DND-41 (cell line): ENCODE results near the gene HOXB4.

Source experiments
- ATAC-seq: fragments of 200-7000 bp; cut with Tn5 transposase; 3 replicates; pipeline ENCODE4 v1.9.1; 2021; ENCODE audit warnings: low read depth; ENCODE audit not compliant: insufficient read depth
- DNase-seq: peaks from one replicate; pipeline ENCODE4 v3.0.0-alpha.2; 2020
- H2AFZ ChIP-seq: 2 replicates; pipeline ENCODE4 v1.6.0; 2012; ENCODE audit warnings: low read depth, low read length
- H3K27ac ChIP-seq: 2 replicates; pipeline ENCODE4 v1.5.1; 2012; ENCODE audit warnings: low read length, inconsistent platforms
- H3K27me3 ChIP-seq: fragments of 200-600 bp; sonication (generic); 2 replicates; pipeline ENCODE4 v1.6.0; 2012; ENCODE audit warnings: low read length, mild to moderate bottlenecking, inconsistent platforms; ENCODE audit not compliant: insufficient read depth, poor library complexity
- H3K36me3 ChIP-seq: 2 replicates; pipeline ENCODE4 v1.5.1; 2012; ENCODE audit warnings: low read length, inconsistent platforms; ENCODE audit not compliant: insufficient read depth
- H3K4me1 ChIP-seq: 2 replicates; pipeline ENCODE4 v1.5.1; 2012; ENCODE audit warnings: mild to moderate bottlenecking, low read length; ENCODE audit not compliant: insufficient read depth
- H3K4me2 ChIP-seq: 2 replicates; pipeline ENCODE4 v1.6.0; 2012; ENCODE audit warnings: mild to moderate bottlenecking, moderate library complexity, low read length, inconsistent platforms; ENCODE audit not compliant: insufficient read depth
- H3K4me3 ChIP-seq, 2 experiments: fragments of 200-600 bp in 1 of 2; shearing (Covaris generic) in 1 of 2; 2 replicates each; pipeline ENCODE4 v1.5.1; 2012 to 2016; ENCODE audit warnings: inconsistent platforms in 2 of 2, low read length in 2 of 2, mild to moderate bottlenecking in 2 of 2, low read depth in 1 of 2, moderate library complexity in 1 of 2
- H3K79me2 ChIP-seq: 2 replicates; pipeline ENCODE4 v1.6.0; 2012; ENCODE audit warnings: low read length, inconsistent platforms; ENCODE audit not compliant: insufficient read depth
- H3K9ac ChIP-seq: 2 replicates; pipeline ENCODE4 v1.6.0; 2012; ENCODE audit warnings: low read depth, mild to moderate bottlenecking, inconsistent platforms, low read length, moderate library complexity
- H3K9me3 ChIP-seq: 2 replicates; pipeline ENCODE4 v1.5.1; 2012; ENCODE audit warnings: low read length, moderate library complexity, mild to moderate bottlenecking, inconsistent platforms; ENCODE audit not compliant: insufficient read depth, severe bottlenecking
- H4K20me1 ChIP-seq: 2 replicates; pipeline ENCODE4 v1.6.0; 2012; ENCODE audit warnings: low read length; ENCODE audit not compliant: insufficient read depth
- EZH2 ChIP-seq: IDR thresholded peaks from 3 replicates; pipeline ENCODE4 v1.6.1; 2012; ENCODE audit warnings: borderline replicate concordance, low read depth, mild to moderate bottlenecking, moderate library complexity, low read length, inconsistent platforms; ENCODE audit not compliant: severe bottlenecking
- TF ChIP-seq, protein P1 (sequence below): IDR thresholded peaks from 2 replicates; pipeline ENCODE4 v1.5.1; 2012; ENCODE audit warnings: borderline replicate concordance, low read length, moderate library complexity, mild to moderate bottlenecking; ENCODE audit not compliant: poor library complexity, severe bottlenecking; ENCODE audit errors: extremely low read depth

Gene HOXB4

DNA sequence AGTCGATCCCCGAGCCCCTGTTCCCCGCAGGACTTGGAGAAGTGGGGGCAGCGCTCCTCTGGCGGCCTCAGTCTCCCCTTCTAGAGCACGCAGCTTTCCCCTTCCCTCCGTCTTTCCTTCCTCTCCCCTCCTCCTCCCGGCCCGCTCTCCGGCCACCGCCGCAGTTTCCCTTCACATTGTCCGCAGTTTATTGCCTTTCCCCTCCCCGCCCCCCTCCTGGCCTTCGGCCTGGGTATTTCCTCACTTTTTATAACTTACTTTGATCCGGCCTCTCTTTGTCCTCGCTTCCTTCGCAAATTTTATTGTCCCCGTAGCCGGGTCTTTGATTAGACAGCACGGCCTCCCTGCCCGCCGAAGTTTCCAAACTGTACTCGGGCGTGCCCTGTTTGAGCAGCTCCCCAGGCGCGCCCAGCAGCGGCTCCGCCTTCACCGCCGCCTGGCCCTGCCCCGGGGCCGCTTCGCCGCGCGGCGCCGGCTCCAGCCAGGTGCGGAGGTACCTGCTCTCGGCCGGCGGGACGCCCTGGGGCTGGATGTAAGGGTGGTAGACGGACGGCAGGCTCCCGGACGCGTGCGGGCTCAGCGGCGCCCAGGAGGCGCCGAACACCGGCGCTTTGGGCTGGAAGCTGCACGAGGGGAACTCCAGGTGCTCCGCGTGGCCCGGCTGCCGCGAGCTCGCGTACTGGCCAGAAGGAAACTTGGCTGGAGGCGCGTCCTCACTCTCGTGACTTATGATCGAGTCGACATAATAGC, 47.5 kb upstream of the HOXB4 start:
- no peaks in the 10 kb centered on the region; the same call in 1 of the 2 replicates for H4K20me1 ChIP-seq
- H3K27me3 ChIP-seq: peaks cover 64% of the 10 kb centered on the region
- no peak overlapping the region for H3K4me2 ChIP-seq
- H3K9me3 ChIP-seq: no peaks in the 10 kb centered on the region
- no peak overlapping the region for H2AFZ ChIP-seq
- ATAC-seq: no peak
- TF ChIP-seq, protein P1, sequence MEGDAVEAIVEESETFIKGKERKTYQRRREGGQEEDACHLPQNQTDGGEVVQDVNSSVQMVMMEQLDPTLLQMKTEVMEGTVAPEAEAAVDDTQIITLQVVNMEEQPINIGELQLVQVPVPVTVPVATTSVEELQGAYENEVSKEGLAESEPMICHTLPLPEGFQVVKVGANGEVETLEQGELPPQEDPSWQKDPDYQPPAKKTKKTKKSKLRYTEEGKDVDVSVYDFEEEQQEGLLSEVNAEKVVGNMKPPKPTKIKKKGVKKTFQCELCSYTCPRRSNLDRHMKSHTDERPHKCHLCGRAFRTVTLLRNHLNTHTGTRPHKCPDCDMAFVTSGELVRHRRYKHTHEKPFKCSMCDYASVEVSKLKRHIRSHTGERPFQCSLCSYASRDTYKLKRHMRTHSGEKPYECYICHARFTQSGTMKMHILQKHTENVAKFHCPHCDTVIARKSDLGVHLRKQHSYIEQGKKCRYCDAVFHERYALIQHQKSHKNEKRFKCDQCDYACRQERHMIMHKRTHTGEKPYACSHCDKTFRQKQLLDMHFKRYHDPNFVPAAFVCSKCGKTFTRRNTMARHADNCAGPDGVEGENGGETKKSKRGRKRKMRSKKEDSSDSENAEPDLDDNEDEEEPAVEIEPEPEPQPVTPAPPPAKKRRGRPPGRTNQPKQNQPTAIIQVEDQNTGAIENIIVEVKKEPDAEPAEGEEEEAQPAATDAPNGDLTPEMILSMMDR: no peak
- no peak for TF ChIP-seq EZH2
- no peaks in the 10 kb centered on the region for H3K4me1 ChIP-seq
- H3K27ac ChIP-seq: no peak overlapping the region
- H3K9ac ChIP-seq: no peak overlapping the region
- no peaks in the 10 kb centered on the region for H3K79me2 ChIP-seq
- no peak for DNase-seq
- H3K36me3 ChIP-seq: no peaks in the 10 kb centered on the region
- no peak overlapping the region for H3K4me3 ChIP-seq

- no peaks in the 10 kb centered on the region for H3K4me1 ChIP-seq
- H2AFZ ChIP-seq: no peak overlapping the region
- no peak for ATAC-seq
- H3K27ac ChIP-seq: no peak overlapping the region
- DNase-seq: no peak
- no peak overlapping the region for H3K4me2 ChIP-seq
- no peaks in the 10 kb centered on the region for H3K79me2 ChIP-seq
- no peaks in the 10 kb centered on the region; the same call in 1 of the 2 replicates for H4K20me1 ChIP-seq
- no peak for TF ChIP-seq EZH2
- TF ChIP-seq, protein P1: no peak
- H3K9me3 ChIP-seq: no peaks in the 10 kb centered on the region
- H3K36me3 ChIP-seq: no peaks in the 10 kb centered on the region
- peaks cover 58% of the 10 kb centered on the region for H3K27me3 ChIP-seq
- H3K4me3 ChIP-seq: no peak overlapping the region
- H3K9ac ChIP-seq: no peak overlapping the region
Observed at GRCh38 chr17:48624544-48625494, 46.7 kb upstream of the HOXB4 start.

- H3K4me1 ChIP-seq: no peaks in the 10 kb centered on the region
- ATAC-seq: no peak
- TF ChIP-seq, protein P1: no peak
- no peak for TF ChIP-seq EZH2
- no peak overlapping the region for H3K4me2 ChIP-seq
- no peak overlapping the region for H2AFZ ChIP-seq
- H3K4me3 ChIP-seq: no peak overlapping the region
- no peaks in the 10 kb centered on the region for H3K79me2 ChIP-seq
- no peaks in the 10 kb centered on the region for H3K36me3 ChIP-seq
- H3K27ac ChIP-seq: no peak overlapping the region
- no peak overlapping the region for H3K9ac ChIP-seq
- H3K9me3 ChIP-seq: no peaks in the 10 kb centered on the region
- H4K20me1 ChIP-seq: no peaks in the 10 kb centered on the region; the same call in 1 of the 2 replicates
- DNase-seq: no peak
- peaks cover 53% of the 10 kb centered on the region for H3K27me3 ChIP-seq
Observed at GRCh38 chr17:48624118-48624517, 46.0 kb upstream of the HOXB4 start.
